Lung (tissue), 12 donors: Measurements from ENCODE around the gene RANBP17. TPM values are rescaled to one million over a fixed set of nuclear protein-coding genes. Genes with fewer than 3 reads are reported as not detected.

ENCODE experiments used
- ATAC-seq: fragments of 200-7000 bp; cut with Tn5 transposase; one replicate; pipeline ENCODE4 v1.9.1; 2020; ENCODE audit warnings: moderate number of reproducible peaks; ENCODE audit not compliant: insufficient read depth, low FRiP score
- DNase-seq, 3 donors: peaks; one replicate each; pipeline ENCODE4 v3.0.0-alpha.2; 2013 to 2017
- H3K27ac ChIP-seq, 2 donors: one replicate each; pipeline ENCODE4 v1.5.1; 2013; ENCODE audit warnings: mild to moderate bottlenecking in 2 of 2, moderate library complexity in 2 of 2, control low read depth in 1 of 2, inconsistent platforms in 1 of 2, low read depth in 1 of 2, low read length in 1 of 2
- H3K27me3 ChIP-seq, 3 donors: one replicate each; pipeline ENCODE4 v1.5.1; 2013; ENCODE audit warnings: low read length in 2 of 3; ENCODE audit not compliant: control insufficient read depth in 3 of 3, insufficient read depth in 3 of 3
- H3K36me3 ChIP-seq, 4 donors: one replicate each; pipeline ENCODE4 v1.5.1; 2013; ENCODE audit warnings: low read length in 4 of 4, mild to moderate bottlenecking in 1 of 4, moderate library complexity in 1 of 4; ENCODE audit not compliant: control insufficient read depth in 4 of 4, insufficient read depth in 4 of 4
- H3K4me1 ChIP-seq, 5 donors: one replicate each; pipeline ENCODE4 v1.5.1; 2013; ENCODE audit warnings: low read length in 5 of 5, mild to moderate bottlenecking in 2 of 5, moderate library complexity in 1 of 5; ENCODE audit not compliant: control insufficient read depth in 5 of 5, insufficient read depth in 5 of 5
- H3K4me3 ChIP-seq: one replicate; pipeline ENCODE4 v1.5.1; 2013; ENCODE audit warnings: mild to moderate bottlenecking, control low read depth, moderate library complexity
- H3K9ac ChIP-seq, 2 donors: one replicate each; pipeline ENCODE4 v1.5.1; 2013; ENCODE audit warnings: low read length in 2 of 2, control low read depth in 1 of 2; ENCODE audit not compliant: insufficient read depth in 1 of 2
- H3K9me3 ChIP-seq, 4 donors: one replicate each; pipeline ENCODE4 v1.5.1; 2013; ENCODE audit warnings: low read length in 3 of 4, mild to moderate bottlenecking in 1 of 4, moderate library complexity in 1 of 4; ENCODE audit not compliant: control insufficient read depth in 4 of 4, insufficient read depth in 3 of 4
- WGBS, 2 donors: extraction: QIAGEN DNeasy Blood & Tissue Kit; methylation state at CpG; one replicate each; pipeline ENCODE4 v1.1.7; 2013; 5-methylcytosine and 5-hydroxymethylcytosine counted together
- polyA plus RNA-seq, 2 donors: library from polyadenylated mRNA; stranded (reverse); fragments of 200-250 nt; gene quantifications; one replicate each; pipeline ENCODE4 v1.2.1, GENCODE V29; 2013
- total RNA-seq, 2 donors: library from RNA; depleted of rRNA in 1 of 2; stranded (reverse); fragments of >200 nt in 1 of 2; gene quantifications; one replicate each; pipeline ENCODE4 v1.2.1, GENCODE V29; 2014 to 2021
- TF ChIP-seq, protein P1 (sequence below): IDR thresholded peaks from 2 replicates; pipeline ENCODE4 v1.5.1; 2012; ENCODE audit warnings: mild to moderate bottlenecking; ENCODE audit errors: control extremely low read depth, extremely low read depth
- donor health status: control.
- donor health status: control.
- donor health status: Bipolar disorder and iron deficiency.
- donor health status: healthy.
- donor health status: DM: yes; HTN: yes; CAD: no.

The RANBP17 gene
- total and polyA plus RNA-seq, 4 donors, result 1.8 to 130 (median 11.0) TPM

DNA sequence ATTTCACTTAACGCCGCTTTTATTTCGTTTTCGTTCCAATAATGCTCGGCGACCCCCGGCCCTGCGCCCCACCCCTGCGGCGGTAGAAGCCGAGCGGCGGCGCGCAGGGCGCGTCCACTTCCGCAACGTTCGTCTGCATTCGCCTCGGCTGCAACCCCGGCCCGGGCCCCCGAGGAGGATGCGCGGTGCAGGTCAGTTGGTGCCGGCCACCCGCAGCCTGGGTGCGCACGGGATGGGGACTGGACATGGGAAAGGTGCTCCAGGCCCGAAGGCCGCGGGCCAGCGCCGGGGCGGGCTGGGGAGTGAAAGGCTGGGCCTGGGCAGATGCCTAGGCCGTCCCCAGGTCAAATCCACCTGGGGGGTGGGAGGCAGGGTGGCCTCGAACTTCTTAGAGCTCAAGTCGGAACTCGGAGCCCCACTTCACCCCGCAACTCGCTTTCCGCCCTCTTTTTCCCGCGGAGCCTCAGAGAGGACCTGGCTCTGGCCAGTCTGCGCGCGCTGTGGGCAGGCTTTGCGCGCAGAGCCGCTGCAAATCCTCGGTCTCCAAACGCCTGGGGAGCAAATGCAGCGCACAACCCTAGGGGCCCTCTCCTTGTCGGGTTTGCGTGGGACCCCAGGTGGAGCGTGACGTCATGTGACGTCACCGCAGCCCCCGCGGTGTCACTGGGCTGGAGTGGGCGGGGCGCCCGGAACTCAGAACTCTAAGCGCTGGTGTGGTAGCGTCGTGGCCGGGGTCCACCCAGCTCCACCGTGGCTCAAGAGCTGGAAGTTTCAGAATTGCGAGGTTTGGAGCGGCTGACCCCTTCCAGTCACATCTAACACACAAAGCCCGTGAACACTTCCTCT is 450.5 kb downstream of the RANBP17 start:
- Histone ChIP-seq H3K9me3 (peaks cover 0 to 19% (median 0%) of the 10 kb centered on the region in 4 donors), H3K4me3 (no peak overlapping the region), H3K9ac (no peak overlapping the region), H3K27me3 (peaks cover 19 to 87% (median 76%) of the 10 kb centered on the region in 3 donors), H3K36me3 (no peaks in the 10 kb centered on the region), H3K27ac (no peak overlapping the region), H3K4me1 (peaks cover 0 to 44% (median 18%) of the 10 kb centered on the region in 5 donors)
- ATAC-seq (no peak), DNase-seq (peak in 1 of 3 donors; percentile 32)
- TF ChIP-seq, protein P1, sequence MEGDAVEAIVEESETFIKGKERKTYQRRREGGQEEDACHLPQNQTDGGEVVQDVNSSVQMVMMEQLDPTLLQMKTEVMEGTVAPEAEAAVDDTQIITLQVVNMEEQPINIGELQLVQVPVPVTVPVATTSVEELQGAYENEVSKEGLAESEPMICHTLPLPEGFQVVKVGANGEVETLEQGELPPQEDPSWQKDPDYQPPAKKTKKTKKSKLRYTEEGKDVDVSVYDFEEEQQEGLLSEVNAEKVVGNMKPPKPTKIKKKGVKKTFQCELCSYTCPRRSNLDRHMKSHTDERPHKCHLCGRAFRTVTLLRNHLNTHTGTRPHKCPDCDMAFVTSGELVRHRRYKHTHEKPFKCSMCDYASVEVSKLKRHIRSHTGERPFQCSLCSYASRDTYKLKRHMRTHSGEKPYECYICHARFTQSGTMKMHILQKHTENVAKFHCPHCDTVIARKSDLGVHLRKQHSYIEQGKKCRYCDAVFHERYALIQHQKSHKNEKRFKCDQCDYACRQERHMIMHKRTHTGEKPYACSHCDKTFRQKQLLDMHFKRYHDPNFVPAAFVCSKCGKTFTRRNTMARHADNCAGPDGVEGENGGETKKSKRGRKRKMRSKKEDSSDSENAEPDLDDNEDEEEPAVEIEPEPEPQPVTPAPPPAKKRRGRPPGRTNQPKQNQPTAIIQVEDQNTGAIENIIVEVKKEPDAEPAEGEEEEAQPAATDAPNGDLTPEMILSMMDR, result no peak
- 4 to 5% methylated on average over 71 to 74 of the region's 74 CpGs for WGBS, 2 donors

DNA sequence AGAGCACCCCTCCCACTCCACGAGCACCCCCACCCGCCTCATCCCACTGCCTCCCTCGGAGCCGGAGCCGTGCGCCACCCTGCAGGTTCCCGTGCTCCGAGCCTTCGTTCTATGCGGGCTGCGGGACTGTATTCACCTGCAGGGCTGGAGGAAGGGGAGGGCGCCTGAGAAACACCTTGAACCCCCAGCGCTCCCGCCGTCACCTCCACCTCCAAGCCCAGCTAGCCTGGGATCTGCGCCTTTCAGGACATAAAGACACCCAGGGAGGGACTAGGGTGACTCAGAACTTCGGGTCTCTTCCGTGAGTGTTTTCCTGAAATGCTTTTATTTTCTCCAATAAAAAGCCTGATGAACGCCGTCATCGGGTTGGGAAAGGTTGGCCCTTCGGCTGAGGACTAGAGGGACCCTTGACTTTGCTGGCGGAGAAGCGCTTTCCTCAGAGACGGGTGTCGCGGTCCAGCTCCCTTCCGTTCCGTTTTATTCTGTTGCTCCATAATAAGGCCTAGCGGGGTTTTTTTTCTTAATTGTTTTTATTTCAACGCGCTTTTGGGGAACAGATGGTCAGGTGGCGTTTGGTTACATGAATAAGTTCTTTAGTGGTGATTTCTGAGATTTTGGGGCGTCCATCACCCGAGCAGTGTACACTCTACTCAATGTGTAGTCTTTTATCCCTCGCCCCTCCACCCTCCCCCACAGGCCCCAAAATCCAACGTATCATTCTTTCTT is 451.8 kb downstream of the RANBP17 start:
- TF ChIP-seq, protein P1, result no peak

DNA sequence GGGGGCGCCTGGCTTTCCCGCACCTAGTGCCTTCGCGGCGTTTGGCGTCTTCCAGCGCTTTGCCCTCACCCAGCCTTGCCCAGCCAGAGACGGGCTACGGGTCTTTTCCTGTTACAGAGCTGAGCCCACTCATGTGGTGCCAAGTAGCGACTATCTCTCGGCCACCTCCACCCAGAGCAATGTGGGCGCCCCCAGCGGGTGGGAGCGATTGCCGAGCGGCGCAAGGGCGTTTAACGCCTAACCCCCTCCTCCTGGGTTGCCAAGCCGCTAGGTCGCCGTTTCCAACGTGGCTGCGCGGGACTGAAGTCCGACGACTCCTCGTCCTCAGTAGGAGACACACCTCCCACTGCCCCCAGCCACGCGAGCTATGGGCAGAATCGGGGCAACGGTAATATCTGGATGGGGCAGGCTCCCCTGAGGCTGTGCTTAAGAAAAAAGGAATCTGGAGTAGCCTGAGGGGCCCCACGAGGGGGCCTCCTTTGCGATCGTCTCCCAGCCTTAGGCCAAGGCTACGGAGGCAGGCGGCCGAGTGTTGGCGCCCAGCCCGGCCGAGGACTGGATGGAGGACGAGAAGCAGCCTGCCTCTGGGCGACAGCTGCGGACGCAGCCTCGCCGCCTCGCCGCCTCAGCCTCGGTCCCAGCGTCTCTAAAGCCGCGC is 453.0 kb downstream of the RANBP17 start:
- ATAC-seq (no peak), DNase-seq (peak; percentile 86 to 89 (median 88))
- H3K36me3 ChIP-seq, result no peaks in the 10 kb centered on the region
- H3K9ac ChIP-seq, result no peak overlapping the region
- H3K27ac ChIP-seq, result no peak overlapping the region
- H3K4me3 ChIP-seq, result no peak overlapping the region
- H3K4me1 ChIP-seq, result peaks cover 0 to 45% (median 15%) of the 10 kb centered on the region in 5 donors
- H3K9me3 ChIP-seq, result peaks cover 0 to 18% (median 0%) of the 10 kb centered on the region in 4 donors
- TF ChIP-seq, protein P1, result no peak
- WGBS, 2 donors, result 3 to 5% methylated on average over 53 of the region's 53 CpGs
- peaks cover 24 to 90% (median 79%) of the 10 kb centered on the region in 3 donors for H3K27me3 ChIP-seq

More for the DNA sequence above, 451.8 kb downstream of the RANBP17 start:
- Histone ChIP-seq H3K9me3 (peaks cover 0 to 20% (median 0%) of the 10 kb centered on the region in 4 donors), H3K4me3 (no peak overlapping the region), H3K27ac (no peak overlapping the region), H3K4me1 (peaks cover 0 to 47% (median 18%) of the 10 kb centered on the region in 5 donors), H3K27me3 (peaks cover 22 to 87% (median 75%) of the 10 kb centered on the region in 3 donors), H3K9ac (no peak overlapping the region), H3K36me3 (no peaks in the 10 kb centered on the region)
- DNase-seq (no peak), ATAC-seq (no peak)
- WGBS, 2 donors, result 7 to 10% methylated on average over 37 of the region's 37 CpGs
